ENCODE results near the gene SLC34A2. TPM values are rescaled to one million over a fixed set of nuclear protein-coding genes. Genes with fewer than 3 reads are reported as not detected.

Gene SLC34A2
- total and polyA plus RNA-seq, 4 donors, result 0.10 to 1.4 (median 0.50) TPM; not detected in 1

- intact Hi-C loops (cut with DNase I), result no loop called here
- 89 to 90% methylated on average over 5 of the region's 5 CpGs for WGBS, 2 donors
These were observed 17.1 kb downstream of the SLC34A2 start for GRCh38 chr4:25672756-25673155.

GRCh38 chr4:25674386-25674785 lies 18.7 kb downstream of the SLC34A2 start:
- ATAC-seq (ENCODE audit: low FRiP score) (no peak), DNase-seq (no peak)
- no peaks in the 10 kb centered on the region for H3K9me3 ChIP-seq (ENCODE audit: control insufficient read depth, low read length)
- no peaks in the 10 kb centered on the region for H3K27me3 ChIP-seq (ENCODE audit: control insufficient read depth in 1 of 2, insufficient read depth in 2 of 2, low read length in 1 of 2)
- H3K4me3 ChIP-seq (ENCODE audit: low read length in 2 of 2), result no peak overlapping the region
- intact Hi-C loops (cut with DNase I), result loop anchor here in 1 of 2 donors (2.0 kb wide), 1 partner anchor 48 kb away; no protein-coding TSS in a partner anchor
- 90 to 93% methylated on average over 10 of the region's 10 CpGs for WGBS, 2 donors
- H3K36me3 ChIP-seq (ENCODE audit: control insufficient read depth in 1 of 2, insufficient read depth in 2 of 2, low read length in 1 of 2), result no peaks in the 10 kb centered on the region
- no peak overlapping the region for H3K27ac ChIP-seq (ENCODE audit: low read depth in 1 of 2, low read length in 2 of 2)
- H3K4me1 ChIP-seq (ENCODE audit: control insufficient read depth in 1 of 2, insufficient read depth in 2 of 2, low read length in 2 of 2), result no peaks in the 10 kb centered on the region

More at GRCh38 chr4:25672756-25673155, 17.1 kb downstream of the SLC34A2 start:
- no peaks in the 10 kb centered on the region for H3K27me3 ChIP-seq (ENCODE audit: control insufficient read depth in 1 of 2, insufficient read depth in 2 of 2, low read length in 1 of 2)
- no peaks in the 10 kb centered on the region for H3K36me3 ChIP-seq (ENCODE audit: control insufficient read depth in 1 of 2, insufficient read depth in 2 of 2, low read length in 1 of 2)
- H3K4me1 ChIP-seq (ENCODE audit: control insufficient read depth in 1 of 2, insufficient read depth in 2 of 2, low read length in 2 of 2), result no peaks in the 10 kb centered on the region
- H3K27ac ChIP-seq (ENCODE audit: low read depth in 1 of 2, low read length in 2 of 2), result no peak overlapping the region
- no peak for ATAC-seq (ENCODE audit: low FRiP score)
- DNase-seq, result no peak
- H3K4me3 ChIP-seq (ENCODE audit: low read length in 2 of 2), result no peak overlapping the region
- H3K9me3 ChIP-seq (ENCODE audit: control insufficient read depth, low read length), result no peaks in the 10 kb centered on the region

GRCh38 chr4:25676221-25676620 lies 20.6 kb downstream of the SLC34A2 start:
- H3K27ac ChIP-seq (ENCODE audit: low read depth in 1 of 2, low read length in 2 of 2), result no peak overlapping the region
- no peaks in the 10 kb centered on the region for H3K9me3 ChIP-seq (ENCODE audit: control insufficient read depth, low read length)
- intact Hi-C loops (cut with DNase I), result no loop called here
- no peaks in the 10 kb centered on the region for H3K4me1 ChIP-seq (ENCODE audit: control insufficient read depth in 1 of 2, insufficient read depth in 2 of 2, low read length in 2 of 2)
- H3K4me3 ChIP-seq (ENCODE audit: low read length in 2 of 2), result no peak overlapping the region
- 96 to 97% methylated on average over 30 of the region's 30 CpGs for WGBS, 2 donors
- DNase-seq (no peak), ATAC-seq (ENCODE audit: low FRiP score) (no peak)
- no peaks in the 10 kb centered on the region for H3K36me3 ChIP-seq (ENCODE audit: control insufficient read depth in 1 of 2, insufficient read depth in 2 of 2, low read length in 1 of 2)
- H3K27me3 ChIP-seq (ENCODE audit: control insufficient read depth in 1 of 2, insufficient read depth in 2 of 2, low read length in 1 of 2), result no peaks in the 10 kb centered on the region

GRCh38 chr4:25677157-25677556 lies 21.5 kb downstream of the SLC34A2 start:
- Histone ChIP-seq H3K4me3 (ENCODE audit: low read length in 2 of 2) (no peak overlapping the region), H3K9me3 (ENCODE audit: control insufficient read depth, low read length) (no peaks in the 10 kb centered on the region), H3K4me1 (ENCODE audit: control insufficient read depth in 1 of 2, insufficient read depth in 2 of 2, low read length in 2 of 2) (no peaks in the 10 kb centered on the region), H3K36me3 (ENCODE audit: control insufficient read depth in 1 of 2, insufficient read depth in 2 of 2, low read length in 1 of 2) (no peaks in the 10 kb centered on the region), H3K27me3 (ENCODE audit: control insufficient read depth in 1 of 2, insufficient read depth in 2 of 2, low read length in 1 of 2) (no peaks in the 10 kb centered on the region), H3K27ac (ENCODE audit: low read depth in 1 of 2, low read length in 2 of 2) (no peak overlapping the region)
- no peak for DNase-seq
- no peak for ATAC-seq (ENCODE audit: low FRiP score)
- WGBS, 2 donors, result 94 to 95% methylated on average over 3 of the region's 3 CpGs
- intact Hi-C loops (cut with DNase I), result no loop called here

- intact Hi-C loops (cut with DNase I), result no loop called here
- no peaks in the 10 kb centered on the region for H3K27me3 ChIP-seq (ENCODE audit: control insufficient read depth in 1 of 2, insufficient read depth in 2 of 2, low read length in 1 of 2)
- H3K4me1 ChIP-seq (ENCODE audit: control insufficient read depth in 1 of 2, insufficient read depth in 2 of 2, low read length in 2 of 2), result no peaks in the 10 kb centered on the region
- no peak overlapping the region for H3K4me3 ChIP-seq (ENCODE audit: low read length in 2 of 2)
- H3K27ac ChIP-seq (ENCODE audit: low read depth in 1 of 2, low read length in 2 of 2), result no peak overlapping the region
- DNase-seq, result no peak
- WGBS, 2 donors, result 86 to 88% methylated on average over 5 of the region's 5 CpGs
- no peaks in the 10 kb centered on the region for H3K9me3 ChIP-seq (ENCODE audit: control insufficient read depth, low read length)
- no peak for ATAC-seq (ENCODE audit: low FRiP score)
- H3K36me3 ChIP-seq (ENCODE audit: control insufficient read depth in 1 of 2, insufficient read depth in 2 of 2, low read length in 1 of 2), result no peaks in the 10 kb centered on the region
These were observed 22.3 kb downstream of the SLC34A2 start for GRCh38 chr4:25677943-25678342.

- Histone ChIP-seq H3K4me3 (ENCODE audit: low read length in 2 of 2) (no peak overlapping the region), H3K9me3 (ENCODE audit: control insufficient read depth, low read length) (no peaks in the 10 kb centered on the region), H3K4me1 (ENCODE audit: control insufficient read depth in 1 of 2, insufficient read depth in 2 of 2, low read length in 2 of 2) (no peaks in the 10 kb centered on the region), H3K36me3 (ENCODE audit: control insufficient read depth in 1 of 2, insufficient read depth in 2 of 2, low read length in 1 of 2) (no peaks in the 10 kb centered on the region), H3K27ac (ENCODE audit: low read depth in 1 of 2, low read length in 2 of 2) (no peak overlapping the region), H3K27me3 (ENCODE audit: control insufficient read depth in 1 of 2, insufficient read depth in 2 of 2, low read length in 1 of 2) (no peaks in the 10 kb centered on the region)
- DNase-seq (no peak), ATAC-seq (ENCODE audit: low FRiP score) (no peak)
- intact Hi-C loops (cut with DNase I), result no loop called here
- WGBS, 2 donors, result 89% methylated on average over 7 of the region's 7 CpGs
These were observed 32.1 kb downstream of the SLC34A2 start for GRCh38 chr4:25687773-25688172.

- Histone ChIP-seq H3K27ac (ENCODE audit: low read depth in 1 of 2, low read length in 2 of 2) (no peak overlapping the region), H3K9me3 (ENCODE audit: control insufficient read depth, low read length) (no peaks in the 10 kb centered on the region), H3K27me3 (ENCODE audit: control insufficient read depth in 1 of 2, insufficient read depth in 2 of 2, low read length in 1 of 2) (no peaks in the 10 kb centered on the region), H3K4me1 (ENCODE audit: control insufficient read depth in 1 of 2, insufficient read depth in 2 of 2, low read length in 2 of 2) (no peaks in the 10 kb centered on the region), H3K36me3 (ENCODE audit: control insufficient read depth in 1 of 2, insufficient read depth in 2 of 2, low read length in 1 of 2) (no peaks in the 10 kb centered on the region), H3K4me3 (ENCODE audit: low read length in 2 of 2) (no peak overlapping the region)
- no peak for ATAC-seq (ENCODE audit: low FRiP score)
- 71 to 72% methylated on average over 3 of the region's 3 CpGs for WGBS, 2 donors
- intact Hi-C loops (cut with DNase I), result no loop called here
- no peak for DNase-seq
These were observed 38.8 kb downstream of the SLC34A2 start for GRCh38 chr4:25694466-25694865.

- H3K27me3 ChIP-seq (ENCODE audit: control insufficient read depth in 1 of 2, insufficient read depth in 2 of 2, low read length in 1 of 2), result no peaks in the 10 kb centered on the region
- 68% methylated on average over 5 of the region's 5 CpGs for WGBS, 2 donors
- no peaks in the 10 kb centered on the region for H3K4me1 ChIP-seq (ENCODE audit: control insufficient read depth in 1 of 2, insufficient read depth in 2 of 2, low read length in 2 of 2)
- intact Hi-C loops (cut with DNase I), result no loop called here
- no peaks in the 10 kb centered on the region for H3K9me3 ChIP-seq (ENCODE audit: control insufficient read depth, low read length)
- H3K36me3 ChIP-seq (ENCODE audit: control insufficient read depth in 1 of 2, insufficient read depth in 2 of 2, low read length in 1 of 2), result no peaks in the 10 kb centered on the region
- ATAC-seq (ENCODE audit: low FRiP score), result no peak
- no peak for DNase-seq
- H3K4me3 ChIP-seq (ENCODE audit: low read length in 2 of 2), result no peak overlapping the region
- H3K27ac ChIP-seq (ENCODE audit: low read depth in 1 of 2, low read length in 2 of 2), result no peak overlapping the region
These were observed 40.8 kb downstream of the SLC34A2 start for GRCh38 chr4:25696409-25696808.

- no peak for ATAC-seq (ENCODE audit: low FRiP score)
These were observed 41.9 kb downstream of the SLC34A2 start for GRCh38 chr4:25697516-25697915.

More at GRCh38 chr4:25697516-25697915, 41.9 kb downstream of the SLC34A2 start:
- no peak overlapping the region for H3K27ac ChIP-seq (ENCODE audit: low read depth in 1 of 2, low read length in 2 of 2)
- intact Hi-C loops (cut with DNase I), result no loop called here
- 83 to 85% methylated on average over 5 of the region's 5 CpGs for WGBS, 2 donors
- no peak for DNase-seq
- H3K36me3 ChIP-seq (ENCODE audit: control insufficient read depth in 1 of 2, insufficient read depth in 2 of 2, low read length in 1 of 2), result no peaks in the 10 kb centered on the region
- no peak overlapping the region for H3K4me3 ChIP-seq (ENCODE audit: low read length in 2 of 2)
- no peaks in the 10 kb centered on the region for H3K4me1 ChIP-seq (ENCODE audit: control insufficient read depth in 1 of 2, insufficient read depth in 2 of 2, low read length in 2 of 2)
- H3K9me3 ChIP-seq (ENCODE audit: control insufficient read depth, low read length), result no peaks in the 10 kb centered on the region
- no peaks in the 10 kb centered on the region for H3K27me3 ChIP-seq (ENCODE audit: control insufficient read depth in 1 of 2, insufficient read depth in 2 of 2, low read length in 1 of 2)
